NCI-H2227 treated with DMSO at 0.1 percent for 48 hours (cell line): Measurements from ENCODE around the gene CYP27C1.
"Not testable (repeated sequence)": the region's sequence is repeated elsewhere in the genome, so short reads cannot be mapped to it uniquely, and the experiment has no call there.

Experiments
- DNase-seq: peaks from one replicate; lab custom pipeline; 2025; lab: John Stamatoyannopoulos, UW

Gene CYP27C1

DNA sequence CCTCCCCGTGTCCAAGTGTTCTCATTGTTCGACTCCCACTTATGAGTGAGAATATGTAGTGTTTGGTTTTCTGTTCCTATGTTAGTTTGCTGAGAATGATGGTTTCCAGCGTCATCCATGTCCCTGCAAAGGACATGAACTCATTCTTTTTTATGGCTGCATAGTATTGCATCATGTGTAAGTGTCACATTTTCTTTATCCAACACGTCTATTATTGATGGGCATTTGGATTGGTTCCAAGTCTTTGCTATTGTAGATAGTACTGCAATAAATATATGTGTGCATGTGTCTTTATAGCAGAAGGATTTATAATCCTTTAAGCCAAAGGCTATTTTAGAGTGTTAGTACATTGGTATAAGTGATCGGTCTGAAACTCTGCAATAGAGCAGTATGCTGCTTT, 4.0 kb upstream of the CYP27C1 start:
- not testable (repeated sequence) for DNase-seq

DNA sequence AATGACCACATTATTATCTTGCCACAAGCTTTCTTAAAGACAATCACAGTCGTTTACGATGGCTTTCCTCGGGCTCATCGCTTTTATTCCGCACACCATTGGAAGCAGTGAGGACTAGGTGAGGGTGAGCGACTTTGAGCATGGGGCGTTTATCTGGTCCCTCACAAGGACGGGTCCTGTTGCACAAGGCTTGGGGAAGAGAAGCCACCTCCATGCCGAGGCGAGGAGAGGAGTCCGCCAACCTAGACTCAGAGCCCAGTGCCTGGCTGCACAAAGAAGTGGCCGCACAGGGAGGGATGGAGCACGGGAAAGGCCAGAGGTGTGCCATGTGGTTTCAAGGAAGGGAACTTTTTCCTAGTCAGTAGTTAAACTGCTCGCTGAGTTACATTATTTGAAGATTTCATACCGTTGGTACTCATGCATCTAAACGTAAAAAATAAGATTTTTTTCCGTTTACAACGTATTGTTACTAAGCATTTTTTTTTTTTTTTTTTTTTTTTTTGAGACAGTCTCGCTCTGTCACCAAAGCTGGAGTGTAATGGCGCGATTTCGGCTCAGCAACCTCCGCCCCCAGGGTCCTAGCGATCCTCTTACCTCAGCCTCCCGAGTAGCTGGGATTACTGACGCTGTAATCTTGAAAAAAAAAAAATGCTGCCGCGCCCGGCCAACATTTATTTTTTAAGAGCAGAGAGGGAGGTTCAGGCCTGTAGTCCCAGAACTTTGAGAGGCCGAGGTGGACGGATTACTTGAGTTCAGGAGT, 849 bp upstream of the CYP27C1 start:
- DNase-seq, result no peak

DNA sequence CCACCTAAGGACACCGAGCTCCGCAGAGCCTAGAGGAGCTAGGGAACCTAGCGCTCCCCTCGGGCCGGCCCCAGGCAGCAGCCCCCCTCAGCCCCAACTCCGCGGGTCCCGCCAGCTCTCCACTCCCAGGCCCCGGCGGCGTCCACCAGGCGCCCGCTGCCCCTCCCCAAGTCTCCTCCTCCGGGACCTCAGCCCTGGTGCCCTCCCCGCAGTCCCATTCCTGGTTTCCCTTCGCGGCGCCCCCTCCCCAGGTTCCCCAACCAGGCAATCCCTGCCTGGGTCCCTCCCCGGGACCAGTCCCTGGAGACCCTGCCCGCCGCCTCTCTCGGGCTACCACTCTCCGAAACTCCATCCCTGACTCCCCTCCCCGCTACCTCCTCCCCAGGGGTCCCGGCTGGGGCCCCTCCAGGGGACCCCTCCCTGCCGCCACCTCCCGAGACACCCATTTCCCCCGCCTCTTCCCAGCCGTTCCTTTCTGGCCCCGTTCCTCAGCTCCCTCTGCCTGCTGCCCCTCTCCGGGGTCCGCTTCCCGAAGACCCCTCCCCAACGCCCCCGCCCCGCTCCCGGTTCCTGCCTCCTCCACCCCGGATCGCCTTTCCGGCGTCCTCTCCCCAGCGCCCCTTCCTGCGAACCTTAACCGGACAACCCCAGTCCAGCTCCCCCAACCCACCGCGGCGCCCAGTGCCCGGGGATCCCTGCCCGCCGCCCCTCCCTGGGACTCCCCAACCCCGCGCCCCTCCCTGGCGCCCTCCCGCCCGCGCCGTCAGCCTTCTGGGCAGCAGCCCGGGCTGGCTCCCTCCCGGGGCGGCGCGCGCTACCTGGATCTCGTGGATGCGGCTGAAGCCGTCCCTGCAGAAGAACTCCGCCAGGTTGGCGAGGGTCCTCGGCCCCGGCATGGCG, 678 bp downstream of the CYP27C1 start:
- no peak for DNase-seq

DNA sequence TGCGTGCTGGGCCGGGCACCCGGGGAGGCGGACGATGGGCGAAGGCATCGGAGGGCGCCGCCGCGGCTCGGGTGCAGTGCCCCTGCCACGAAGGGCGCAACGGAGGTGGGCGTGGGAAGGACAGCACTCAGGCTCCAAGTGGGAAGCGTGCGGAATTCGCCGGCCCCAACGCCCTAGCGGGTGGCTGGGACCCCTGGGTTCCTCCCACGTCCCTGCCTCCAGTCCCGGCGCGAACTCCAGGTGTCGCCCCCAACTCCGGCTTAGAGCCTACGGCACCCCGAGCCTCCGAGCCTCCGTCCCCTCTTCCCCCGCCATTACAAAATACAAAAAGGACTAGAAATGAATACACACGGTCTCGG, 1.3 kb downstream of the CYP27C1 start:
- no peak for DNase-seq

DNA sequence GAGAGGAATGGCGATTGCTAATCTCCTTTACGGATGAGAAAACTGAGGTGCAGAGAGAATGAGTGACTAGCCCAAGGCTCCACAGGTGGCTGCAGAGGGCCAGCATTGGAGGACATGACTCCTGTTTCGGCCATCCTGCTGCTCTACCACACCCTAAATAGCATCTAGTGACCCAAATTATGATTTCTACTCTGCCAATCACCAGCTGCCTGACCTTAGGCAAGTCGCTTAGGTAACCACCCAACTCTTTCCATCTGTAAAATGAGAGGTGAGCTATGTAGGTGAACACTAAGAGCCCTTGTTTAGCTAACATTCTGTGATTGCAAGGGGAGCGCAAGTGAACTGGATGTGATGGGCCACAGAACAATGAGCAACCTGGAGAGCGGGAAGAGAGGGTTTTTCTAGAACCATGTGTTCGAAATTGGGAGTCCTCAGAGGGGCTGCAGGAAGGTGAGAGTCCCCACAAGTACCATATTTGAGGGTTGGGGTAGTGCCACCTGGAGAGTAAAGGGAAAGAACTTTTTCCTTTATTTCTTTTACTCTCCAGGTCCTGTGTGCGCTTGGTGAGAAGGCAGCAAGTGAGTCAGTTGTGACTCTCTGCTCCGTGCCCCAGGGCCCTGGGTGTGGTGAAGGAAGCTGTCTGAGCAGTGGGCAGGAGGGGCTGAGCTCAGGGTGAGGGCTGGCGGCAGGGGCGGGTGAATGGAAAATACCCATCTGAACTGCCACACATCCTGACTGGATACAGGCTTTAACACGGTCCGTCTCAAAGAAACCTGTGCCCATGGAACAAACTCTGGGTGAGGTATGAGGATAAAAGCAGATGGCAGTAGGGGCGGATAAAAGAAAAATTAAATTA, 2.4 kb downstream of the CYP27C1 start:
- DNase-seq, result no peak

DNA sequence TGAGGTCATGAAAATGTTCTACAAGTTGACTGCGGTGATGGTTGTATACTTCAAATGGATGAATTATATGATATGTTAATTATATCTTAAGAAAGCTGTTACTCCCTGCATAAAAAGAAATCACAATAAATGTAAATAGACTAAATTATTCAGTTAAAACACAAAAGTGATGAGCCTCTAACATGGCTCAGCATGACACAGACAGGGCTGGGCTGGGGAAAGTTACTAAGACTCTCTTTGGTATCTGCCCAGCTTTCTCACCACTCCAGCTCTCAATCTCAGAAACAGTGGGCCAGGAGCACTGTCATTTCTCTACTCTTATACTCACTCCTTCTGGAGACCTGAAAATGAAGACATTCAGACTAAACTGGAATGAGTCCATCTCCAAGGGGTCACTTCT, 3.5 kb downstream of the CYP27C1 start:
- no peak for DNase-seq

DNA sequence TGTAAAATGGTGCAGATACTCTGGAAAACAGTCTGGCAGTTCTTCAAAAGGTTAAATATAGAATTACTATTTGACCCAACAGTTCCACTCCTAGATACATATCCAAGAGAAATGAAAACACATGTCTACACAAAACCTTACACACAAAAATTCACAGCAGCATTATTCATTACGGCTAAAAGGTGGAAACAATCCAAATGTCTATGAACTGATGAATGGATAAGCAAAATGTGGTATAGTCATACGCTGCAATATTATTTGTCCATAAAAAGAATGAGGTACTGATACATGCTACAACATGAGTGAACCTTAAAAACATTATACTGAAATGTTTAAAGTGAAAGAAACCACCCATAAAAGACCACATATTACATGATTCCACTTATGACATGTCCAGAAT, 4.0 kb downstream of the CYP27C1 start:
- no peak for DNase-seq

DNA sequence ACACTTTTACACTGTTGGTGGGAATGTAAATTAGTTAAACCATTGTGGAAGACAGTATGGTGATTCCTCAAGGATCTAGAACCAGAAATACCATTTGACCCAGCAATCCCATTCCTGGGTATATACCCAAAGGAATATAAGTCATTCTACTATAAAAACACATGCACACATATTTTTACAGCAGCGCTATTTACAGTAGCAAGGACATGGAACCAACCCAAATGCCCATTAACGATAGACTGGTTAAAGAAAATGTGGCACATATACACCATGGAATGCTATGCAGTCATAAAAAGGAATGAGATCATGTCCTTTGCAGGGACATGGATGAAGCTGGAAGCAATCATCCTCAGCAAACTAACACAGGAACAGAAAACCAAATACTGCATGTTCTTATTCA, 5.9 kb downstream of the CYP27C1 start:
- DNase-seq, result not testable (repeated sequence)

DNA sequence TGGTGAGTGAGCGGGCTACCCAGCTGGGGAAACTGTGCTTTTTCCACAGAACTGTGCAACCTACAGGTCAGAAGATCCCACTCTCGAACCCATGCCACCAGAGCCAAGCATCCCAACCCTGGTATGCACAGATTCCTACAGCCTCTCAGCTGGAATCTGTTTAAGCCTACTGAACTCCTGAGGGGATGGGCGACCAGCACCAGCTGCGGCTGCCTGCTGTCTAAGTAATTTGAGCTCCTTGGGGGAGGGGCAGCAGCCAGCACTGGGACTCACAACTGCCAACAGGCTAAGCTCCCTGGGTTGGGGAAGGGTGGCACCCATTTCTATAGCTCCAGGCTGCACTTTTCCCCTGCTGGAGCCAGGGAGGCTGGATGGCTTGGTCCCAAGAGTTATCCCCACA, 11.8 kb downstream of the CYP27C1 start:
- no peak for DNase-seq

DNA sequence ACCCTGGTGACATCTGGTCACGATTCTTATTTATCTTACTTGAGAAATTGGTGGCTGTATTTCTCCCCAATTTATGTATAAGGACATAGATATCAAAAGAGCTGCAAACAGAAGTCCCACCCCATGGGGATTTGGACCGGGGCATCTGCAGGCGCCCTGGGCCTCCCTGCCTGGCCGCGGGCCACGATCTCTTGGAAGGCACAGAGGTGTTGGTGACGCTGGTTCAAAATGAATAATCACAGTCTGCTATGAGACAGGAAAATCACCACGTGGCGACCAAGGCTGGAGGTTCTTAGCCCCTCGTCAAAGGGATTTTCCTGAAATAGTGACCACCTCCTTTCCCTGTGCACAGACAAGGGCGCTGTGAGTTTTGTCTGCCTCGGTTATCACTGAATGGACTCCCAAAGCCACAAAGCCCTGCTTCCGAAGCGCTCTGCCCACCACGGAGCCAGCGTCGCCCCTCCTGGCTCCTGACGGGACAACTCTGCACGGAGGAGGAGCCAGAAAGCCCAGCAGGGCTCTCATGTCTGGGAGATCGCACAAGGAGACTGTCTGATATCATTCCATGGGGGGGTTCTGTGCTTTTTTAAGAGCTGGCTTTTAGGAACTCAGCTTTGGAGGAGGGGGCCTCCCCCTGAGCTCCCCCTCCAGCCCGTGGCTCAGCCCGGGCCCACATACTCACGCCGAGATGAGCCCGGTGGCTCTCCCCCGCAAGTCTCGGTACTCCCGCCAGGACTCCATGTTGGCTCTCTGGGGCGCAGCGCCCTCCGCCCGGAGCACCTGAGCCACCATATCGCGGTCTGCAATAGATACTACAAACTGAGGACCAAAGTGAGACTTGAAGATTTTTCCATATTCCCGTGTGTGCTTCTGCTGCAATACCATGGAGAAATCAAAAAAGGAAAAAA, 14.6 kb downstream of the CYP27C1 start:
- peak; percentile 56 for DNase-seq

DNA sequence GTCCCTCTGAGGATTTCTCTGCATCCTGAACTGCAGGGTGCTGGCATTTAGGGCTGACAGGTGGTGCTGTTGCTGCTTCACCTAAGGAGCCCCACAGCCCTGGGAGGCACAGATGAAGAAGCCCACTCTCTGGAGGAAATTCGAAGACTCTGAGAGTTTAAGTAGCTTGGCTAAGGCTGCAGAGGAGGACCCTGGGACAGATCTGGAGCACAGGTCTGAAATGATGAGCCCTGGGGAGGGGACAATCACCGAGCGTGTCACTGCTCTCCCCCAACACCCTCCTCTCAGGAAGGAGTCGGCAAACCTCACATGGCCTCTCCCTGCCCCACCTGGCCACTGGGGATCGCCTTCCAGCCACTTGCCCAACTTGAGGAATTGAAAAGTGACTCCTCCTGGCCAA, 18.6 kb downstream of the CYP27C1 start:
- no peak for DNase-seq

DNA sequence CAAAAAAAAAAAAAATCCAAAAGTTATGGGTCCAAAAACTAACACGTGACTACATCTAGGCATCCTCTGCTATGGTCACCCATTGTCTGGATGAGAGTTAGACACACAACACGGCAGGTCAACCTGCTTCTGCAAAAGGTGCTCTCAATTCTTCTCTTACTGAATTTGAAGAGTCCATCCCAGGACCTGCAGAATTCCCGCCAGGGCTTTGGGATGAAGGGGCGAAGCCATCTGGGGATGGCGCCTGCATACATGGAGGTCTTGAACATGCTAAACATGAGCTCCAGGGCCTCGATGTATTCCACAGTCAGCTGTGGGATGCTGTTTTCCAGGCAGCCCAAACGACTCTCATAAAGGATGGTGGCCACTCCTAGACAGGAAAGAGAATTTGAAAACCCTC, 19.1 kb downstream of the CYP27C1 start:
- no peak for DNase-seq

DNA sequence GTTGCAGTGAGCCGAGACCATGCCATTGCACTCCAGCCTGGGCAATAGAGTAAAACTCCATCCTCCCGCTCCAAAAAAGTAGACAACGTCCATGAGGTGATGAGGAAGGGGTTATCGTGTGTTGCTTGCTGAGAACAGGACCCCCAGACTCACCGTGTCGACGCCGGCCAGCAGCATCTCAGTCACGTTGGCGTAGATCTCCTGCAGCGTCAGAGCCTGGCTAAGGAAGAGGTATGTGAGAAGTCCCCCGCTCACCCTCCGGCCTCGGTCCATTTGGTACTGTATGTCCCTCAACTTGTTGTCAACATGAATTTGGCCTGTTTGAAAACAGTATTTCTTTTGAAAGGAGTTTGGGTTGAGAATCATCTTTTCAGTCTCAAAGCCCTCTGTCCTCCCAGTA, 20.9 kb downstream of the CYP27C1 start:
- no peak for DNase-seq

DNA sequence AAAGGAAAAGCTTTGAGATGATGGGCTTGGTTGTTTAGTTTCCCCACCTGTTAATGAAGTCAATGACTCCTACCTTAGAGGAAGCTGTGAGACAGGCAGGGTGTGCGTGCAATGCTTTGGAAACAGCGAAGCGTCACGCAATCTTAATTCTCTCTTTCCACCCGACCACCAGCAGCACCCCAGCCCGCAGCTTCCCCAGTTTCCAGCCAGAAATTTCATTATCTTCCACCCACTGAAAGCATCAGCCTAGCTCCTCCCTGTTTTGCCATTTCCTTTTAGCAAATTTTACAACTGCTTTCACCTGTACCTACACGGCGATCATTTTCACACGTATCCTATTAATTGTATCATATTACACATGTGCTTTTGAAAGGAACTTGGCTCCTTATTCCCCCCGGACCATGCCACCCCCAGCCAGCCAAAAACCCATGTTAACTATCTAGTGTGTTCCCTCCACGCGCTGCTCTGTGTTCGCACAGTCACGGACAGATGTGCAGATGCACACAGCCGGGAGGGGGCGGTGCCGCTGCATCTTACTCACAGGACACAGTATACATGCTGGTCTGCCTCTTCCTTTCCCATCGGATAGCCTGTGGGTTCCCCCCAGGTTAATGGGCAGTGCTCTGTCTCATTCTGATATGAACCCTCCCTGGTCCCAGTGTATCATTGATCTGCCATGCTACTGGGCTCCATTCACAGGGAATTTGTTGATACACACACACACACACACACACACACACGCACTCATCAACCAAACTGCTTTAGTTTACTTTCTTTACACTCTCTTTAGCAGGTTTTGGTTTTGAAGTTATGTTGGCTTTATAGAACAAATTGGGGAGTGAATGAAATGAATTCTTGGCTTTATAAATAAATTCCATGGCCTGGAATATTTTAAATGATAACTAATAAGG, 22.4 kb downstream of the CYP27C1 start:
- DNase-seq, result peak; percentile 73

DNA sequence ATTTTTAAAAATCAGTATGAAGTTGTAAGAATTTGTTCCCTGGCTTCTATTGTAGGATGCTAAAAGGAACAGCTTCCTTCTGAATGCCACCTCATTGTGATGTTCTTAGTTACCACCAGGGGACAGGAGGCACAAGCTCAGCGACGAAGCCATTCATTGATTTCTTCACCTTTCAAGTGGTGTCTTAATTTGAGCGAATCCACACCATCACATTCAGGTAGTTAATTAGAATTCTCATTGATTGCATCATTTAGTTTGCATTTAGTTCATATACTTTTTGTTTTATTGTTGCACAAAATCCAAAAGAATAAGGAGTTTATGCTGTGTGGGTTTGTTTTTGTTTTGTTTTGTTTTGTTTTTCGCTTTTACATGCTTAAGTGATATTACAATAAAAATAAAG, 23.1 kb downstream of the CYP27C1 start:
- DNase-seq, result peak; percentile 21

DNA sequence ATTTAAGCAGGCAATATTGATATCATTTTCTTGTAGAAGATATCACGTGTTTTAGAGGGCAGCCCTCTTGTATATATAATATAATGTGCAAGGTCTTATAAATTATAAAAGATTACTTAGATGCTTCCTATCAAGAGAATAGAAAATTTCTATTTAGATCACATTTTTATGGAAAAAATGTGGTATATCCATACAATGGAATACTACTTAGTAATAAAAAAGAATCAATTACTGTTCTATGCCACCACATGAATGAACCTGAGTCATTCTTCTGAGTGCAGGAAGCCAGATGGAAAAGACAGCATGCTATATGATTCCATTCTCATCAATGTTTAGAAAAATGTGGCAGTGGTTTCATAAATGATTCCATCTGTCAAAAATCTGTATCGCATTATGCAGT, 23.6 kb downstream of the CYP27C1 start:
- DNase-seq, result no peak

DNA sequence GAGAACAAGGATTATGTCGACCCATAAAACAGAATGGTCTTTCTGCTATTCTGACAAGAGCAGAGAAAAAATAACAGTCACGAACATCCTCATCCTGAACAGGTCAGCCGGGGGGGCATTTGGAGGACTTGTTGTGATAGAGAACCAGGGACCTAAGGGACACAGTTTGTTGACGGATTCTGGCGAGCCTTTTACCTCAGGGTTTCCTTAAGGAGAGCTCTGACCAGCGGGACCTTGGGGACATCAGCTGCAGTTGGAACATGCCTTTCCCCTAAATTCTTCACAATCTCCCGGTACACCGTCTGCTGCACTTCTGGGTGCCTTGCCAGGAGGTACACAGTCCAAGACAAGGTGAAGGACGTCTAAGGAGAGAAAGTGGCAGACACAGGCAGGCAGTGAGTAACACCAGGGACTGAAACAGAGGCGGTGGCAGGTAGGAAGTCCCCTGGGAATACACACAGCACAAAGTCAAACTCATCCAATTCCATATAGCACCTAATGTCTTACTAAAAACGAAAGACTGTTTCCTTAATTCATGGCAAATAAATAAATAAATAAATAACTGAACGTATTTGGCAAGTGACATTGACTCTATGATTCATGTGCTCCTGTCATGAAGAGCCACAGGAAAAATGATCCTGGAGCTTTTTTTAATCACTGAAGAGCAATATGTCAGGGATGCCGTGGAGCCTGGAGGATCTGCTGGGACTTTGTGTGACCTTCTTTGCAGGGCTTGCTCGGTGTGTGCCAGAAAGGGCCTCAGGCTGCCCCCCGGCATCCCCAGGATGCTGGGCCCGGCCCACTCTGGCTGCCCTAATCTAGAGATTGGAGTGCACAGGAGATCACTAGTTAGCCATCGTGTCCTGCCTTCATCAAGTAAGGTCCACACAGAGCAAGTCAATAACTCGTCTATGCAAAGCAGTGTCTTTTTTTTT, 24.7 kb downstream of the CYP27C1 start:
- DNase-seq, result no peak

DNA sequence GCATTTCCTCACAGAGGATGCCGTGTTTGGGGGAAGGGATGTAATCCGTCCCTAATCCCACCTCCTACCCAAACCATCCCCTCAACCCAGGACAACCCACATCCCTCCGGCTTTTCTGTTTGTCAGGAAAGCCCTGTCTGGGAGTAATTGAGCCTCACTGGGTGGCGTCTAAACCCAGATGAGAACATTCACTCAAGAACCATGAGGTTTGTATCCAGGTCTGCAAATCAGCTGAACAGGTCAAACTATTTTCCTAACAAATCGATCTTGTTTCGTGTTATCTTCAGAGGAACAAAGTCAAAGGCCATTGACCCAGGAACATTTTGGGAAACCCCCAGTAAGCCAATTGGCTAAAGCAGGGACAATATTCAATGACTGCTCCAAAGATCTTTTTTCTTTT, 25.7 kb downstream of the CYP27C1 start:
- no peak for DNase-seq

DNA sequence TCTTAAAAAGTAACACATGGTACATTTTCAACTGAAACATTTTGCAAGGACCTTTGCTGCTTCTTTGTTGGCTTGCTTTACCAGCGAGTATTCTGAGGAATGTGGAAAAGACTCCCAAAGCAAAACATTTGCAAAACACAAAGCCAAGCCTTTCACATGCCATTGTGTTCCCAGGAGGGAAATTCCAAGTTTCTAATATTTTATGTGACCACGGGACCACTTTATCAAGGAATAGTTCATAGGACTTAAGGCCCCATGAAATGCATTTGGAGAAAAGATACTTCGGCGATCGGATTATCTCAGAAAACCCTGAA, 26.2 kb downstream of the CYP27C1 start:
- DNase-seq, result no peak
